ENCODE results near the gene HNRNPA1.

Gene HNRNPA1

DNA sequence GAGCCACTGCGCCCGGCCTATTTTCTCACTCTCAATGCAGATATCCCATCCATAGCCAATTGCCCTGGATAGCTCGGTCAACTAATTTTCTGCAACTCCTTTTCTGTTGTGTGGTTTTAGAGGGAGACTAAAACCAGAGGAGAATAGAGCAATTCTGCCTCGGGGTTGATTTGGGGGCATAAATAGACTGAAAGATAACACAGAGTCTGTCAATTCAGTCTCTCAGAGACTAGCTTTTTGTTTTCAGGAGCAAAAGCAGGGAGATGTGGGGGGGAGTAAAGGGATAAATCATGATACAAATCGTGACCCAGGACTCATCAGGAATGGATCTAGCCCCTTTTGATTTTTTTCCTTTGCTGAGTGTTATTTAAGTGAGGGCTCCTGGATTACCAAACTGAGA, 50.9 kb downstream of the HNRNPA1 start:
- TF ChIP-seq ZNF623 (tag by site-specific recombination; IDR thresholded peaks at IDR 0.05), result no peak
- TF ChIP-seq ZNF202 (tag by site-specific recombination; IDR thresholded peaks at IDR 0.05; ENCODE audit: borderline replicate concordance), result no peak
- TF ChIP-seq, protein P1, sequence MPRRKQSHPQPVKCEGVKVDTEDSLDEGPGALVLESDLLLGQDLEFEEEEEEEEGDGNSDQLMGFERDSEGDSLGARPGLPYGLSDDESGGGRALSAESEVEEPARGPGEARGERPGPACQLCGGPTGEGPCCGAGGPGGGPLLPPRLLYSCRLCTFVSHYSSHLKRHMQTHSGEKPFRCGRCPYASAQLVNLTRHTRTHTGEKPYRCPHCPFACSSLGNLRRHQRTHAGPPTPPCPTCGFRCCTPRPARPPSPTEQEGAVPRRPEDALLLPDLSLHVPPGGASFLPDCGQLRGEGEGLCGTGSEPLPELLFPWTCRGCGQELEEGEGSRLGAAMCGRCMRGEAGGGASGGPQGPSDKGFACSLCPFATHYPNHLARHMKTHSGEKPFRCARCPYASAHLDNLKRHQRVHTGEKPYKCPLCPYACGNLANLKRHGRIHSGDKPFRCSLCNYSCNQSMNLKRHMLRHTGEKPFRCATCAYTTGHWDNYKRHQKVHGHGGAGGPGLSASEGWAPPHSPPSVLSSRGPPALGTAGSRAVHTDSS (tag by site-specific recombination; IDR thresholded peaks at IDR 0.05), result no peak
- TF ChIP-seq KLF10 (tag by site-specific recombination; IDR thresholded peaks at IDR 0.05), result no peak
- TF ChIP-seq ZNF473 (tag by site-specific recombination; IDR thresholded peaks at IDR 0.05), result no peak
- TF ChIP-seq ZNF114 (tag by site-specific recombination; IDR thresholded peaks at IDR 0.05), result no peak
- TF ChIP-seq REPIN1 (tag by site-specific recombination; IDR thresholded peaks at IDR 0.05; ENCODE audit: low read depth), result no peak
- TF ChIP-seq ZNF529 (tag by site-specific recombination; IDR thresholded peaks at IDR 0.05; ENCODE audit: insufficient replicate concordance), result no peak
- no peak for TF ChIP-seq ZNF335 (tag by site-specific recombination; conservative IDR thresholded peaks at IDR 0.05)
- ChIA-PET CTCF (interaction anchor here (0.5 to 0.7 kb wide), 2 partner anchors 47 to 61 kb away, joined by 3 read pairs; no protein-coding TSS in a partner anchor), POLR2A (no interaction called here)
- no peaks in the 10 kb centered on the region for H3K9me3 ChIP-seq (ENCODE audit: control insufficient read depth, insufficient read depth, low read depth, low read length)
- H3K4me1 ChIP-seq (ENCODE audit: control insufficient read depth, insufficient read depth, low read length), result no peaks in the 10 kb centered on the region; the same call in 1 of the 2 replicates
- no peak overlapping the region for H3K27ac ChIP-seq (ENCODE audit: extremely low read depth, low read depth, low read length)
- H3K36me3 ChIP-seq (ENCODE audit: control insufficient read depth in 2 of 2, insufficient read depth in 1 of 2, low read length in 2 of 2), result peaks cover 0 to 6% of the 10 kb centered on the region in 2 experiments; a peak in 2 of 3 replicates
- no peak overlapping the region for H3K4me3 ChIP-seq (ENCODE audit: low read depth, low read length)

DNA sequence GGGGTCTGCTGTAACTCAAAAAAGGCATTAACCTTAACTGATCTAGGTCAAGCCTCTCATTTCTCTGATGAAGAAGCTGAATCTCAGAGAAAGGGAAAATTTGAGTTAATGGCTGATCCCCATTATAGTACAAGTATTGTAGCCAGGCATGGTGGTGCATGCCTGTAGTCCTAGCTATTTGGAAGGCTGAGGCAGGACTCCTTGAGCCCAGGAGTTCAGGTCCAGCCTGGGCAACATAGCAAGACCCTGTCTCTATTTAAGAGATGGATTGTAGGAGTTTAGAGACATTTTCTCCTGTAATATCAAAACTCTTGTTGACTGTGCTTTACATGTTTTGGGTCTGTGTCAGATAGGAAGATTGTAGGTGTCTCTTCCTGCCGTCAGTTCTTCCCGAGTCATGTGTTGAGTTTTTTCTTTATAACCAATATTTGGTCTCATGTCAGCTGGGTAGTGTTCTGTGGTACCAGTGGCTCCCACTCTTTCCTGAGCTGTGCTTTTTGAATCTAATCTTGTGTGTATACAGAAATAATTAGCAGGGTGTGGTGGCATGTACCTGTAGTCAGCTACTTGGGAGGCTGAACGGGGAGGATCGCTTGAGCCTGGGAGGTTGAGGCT, 53.0 kb downstream of the HNRNPA1 start:
- no peaks in the 10 kb centered on the region for H3K9me3 ChIP-seq (ENCODE audit: control insufficient read depth, insufficient read depth, low read depth, low read length)
- H3K27ac ChIP-seq (ENCODE audit: extremely low read depth, low read depth, low read length), result no peak overlapping the region
- no peak overlapping the region for H3K4me3 ChIP-seq (ENCODE audit: low read depth, low read length)
- H3K4me1 ChIP-seq (ENCODE audit: control insufficient read depth, insufficient read depth, low read length), result peaks cover 6% of the 10 kb centered on the region
- ChIA-PET CTCF (interaction anchor here (0.6 to 7.9 kb wide), 15 partner anchors 9 to 132 kb away, joined by 3 to 137 read pairs (median 4); partner anchors contain the start of gene COPZ1), POLR2A (interaction anchor here (1.8 to 4.0 kb wide), 3 partner anchors 9 to 54 kb away, joined by 5 to 15 read pairs (median 6); partner anchors contain the start of genes CBX5, COPZ1 and HNRNPA1)
- H3K36me3 ChIP-seq (ENCODE audit: control insufficient read depth in 2 of 2, insufficient read depth in 1 of 2, low read length in 2 of 2), result peaks cover 0 to 6% of the 10 kb centered on the region in 2 experiments; a peak in 2 of 3 replicates
- no peak for TF ChIP-seq ZNF174 (tag by site-specific recombination; IDR thresholded peaks at IDR 0.05)
- TF ChIP-seq ZNF121 (tag by site-specific recombination; IDR thresholded peaks at IDR 0.05), result peak; percentile 81

Data from HEK293 (cell line).